ENCODE results near the gene PTPRN2. TPM values are rescaled to one million over a fixed set of nuclear protein-coding genes. Genes with fewer than 3 reads are reported as not detected.

The PTPRN2 gene
- total RNA-seq, 1 donor, result 0.09 TPM

DNA sequence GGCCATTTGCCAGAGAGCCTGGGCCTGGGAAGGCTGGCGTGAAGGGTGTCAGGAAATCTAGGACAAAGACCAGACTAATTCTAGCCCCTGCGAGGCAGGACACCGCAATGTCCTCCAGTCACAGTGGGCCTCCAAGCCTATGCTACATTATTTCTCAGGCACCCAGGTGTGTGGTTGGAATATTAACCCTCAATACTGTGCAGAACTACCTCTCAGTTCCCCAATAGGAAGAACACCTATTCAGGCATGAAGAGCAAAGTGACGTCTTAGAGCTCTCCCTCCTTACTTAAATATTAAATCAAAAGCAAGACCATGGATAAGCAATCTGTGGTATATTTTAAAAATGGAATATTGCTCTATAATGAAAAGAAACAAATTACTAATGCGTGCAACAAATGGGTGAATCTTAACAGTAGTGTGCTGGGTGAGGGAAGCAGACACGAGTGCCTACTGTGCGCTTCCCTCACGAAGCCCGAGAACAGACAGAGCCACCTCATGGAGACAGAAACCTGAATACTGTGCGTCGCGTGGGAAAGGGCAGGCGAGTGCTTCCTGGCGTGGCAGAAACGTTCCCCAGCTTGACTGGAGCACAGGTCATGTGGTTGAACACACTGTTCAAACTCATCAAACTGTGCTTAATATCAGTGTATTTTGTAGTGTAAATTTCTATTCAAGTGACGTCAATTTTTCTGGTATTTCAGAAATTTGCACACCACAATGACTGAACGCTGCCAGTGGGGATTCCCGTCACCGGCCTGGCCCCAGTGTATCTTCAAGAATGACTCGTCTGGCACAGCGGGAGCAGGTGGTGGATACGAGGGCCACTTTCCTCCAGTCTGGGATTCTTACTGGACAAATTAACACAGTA lies 15.5 kb upstream of the PTPRN2 start:
- no peak overlapping the region for H3K4me3 ChIP-seq (ENCODE audit: low read depth, low read length)
- TF ChIP-seq, protein P1, sequence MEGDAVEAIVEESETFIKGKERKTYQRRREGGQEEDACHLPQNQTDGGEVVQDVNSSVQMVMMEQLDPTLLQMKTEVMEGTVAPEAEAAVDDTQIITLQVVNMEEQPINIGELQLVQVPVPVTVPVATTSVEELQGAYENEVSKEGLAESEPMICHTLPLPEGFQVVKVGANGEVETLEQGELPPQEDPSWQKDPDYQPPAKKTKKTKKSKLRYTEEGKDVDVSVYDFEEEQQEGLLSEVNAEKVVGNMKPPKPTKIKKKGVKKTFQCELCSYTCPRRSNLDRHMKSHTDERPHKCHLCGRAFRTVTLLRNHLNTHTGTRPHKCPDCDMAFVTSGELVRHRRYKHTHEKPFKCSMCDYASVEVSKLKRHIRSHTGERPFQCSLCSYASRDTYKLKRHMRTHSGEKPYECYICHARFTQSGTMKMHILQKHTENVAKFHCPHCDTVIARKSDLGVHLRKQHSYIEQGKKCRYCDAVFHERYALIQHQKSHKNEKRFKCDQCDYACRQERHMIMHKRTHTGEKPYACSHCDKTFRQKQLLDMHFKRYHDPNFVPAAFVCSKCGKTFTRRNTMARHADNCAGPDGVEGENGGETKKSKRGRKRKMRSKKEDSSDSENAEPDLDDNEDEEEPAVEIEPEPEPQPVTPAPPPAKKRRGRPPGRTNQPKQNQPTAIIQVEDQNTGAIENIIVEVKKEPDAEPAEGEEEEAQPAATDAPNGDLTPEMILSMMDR (IDR thresholded peaks at IDR 0.05; ENCODE audit: insufficient read depth, low read length), result no peak
- DNase-seq (ENCODE audit: low read depth), result no peak

DNA sequence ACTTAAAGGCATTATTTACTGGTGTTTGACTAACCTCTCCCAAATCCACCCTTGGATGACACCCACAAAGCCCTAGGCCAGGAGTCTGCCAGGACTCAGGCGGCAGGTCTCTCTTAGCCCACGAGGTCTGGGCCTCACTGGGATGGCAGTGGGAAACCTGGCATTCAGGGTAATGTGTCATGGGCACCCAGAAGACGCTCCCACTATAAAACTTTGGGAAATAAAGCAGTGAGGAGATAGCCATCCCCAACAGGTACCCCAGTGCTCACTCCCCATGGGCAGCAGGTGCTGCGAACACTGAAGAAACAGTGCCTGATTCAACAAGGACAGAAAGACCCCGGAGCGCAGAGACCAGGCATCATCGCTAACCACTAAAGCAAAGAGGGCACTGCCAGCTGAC lies 14.4 kb upstream of the PTPRN2 start:
- H3K4me3 ChIP-seq (ENCODE audit: low read depth, low read length), result no peak overlapping the region
- TF ChIP-seq, protein P1 (IDR thresholded peaks at IDR 0.05; ENCODE audit: insufficient read depth, low read length), result no peak
- no peak for DNase-seq (ENCODE audit: low read depth)

DNA sequence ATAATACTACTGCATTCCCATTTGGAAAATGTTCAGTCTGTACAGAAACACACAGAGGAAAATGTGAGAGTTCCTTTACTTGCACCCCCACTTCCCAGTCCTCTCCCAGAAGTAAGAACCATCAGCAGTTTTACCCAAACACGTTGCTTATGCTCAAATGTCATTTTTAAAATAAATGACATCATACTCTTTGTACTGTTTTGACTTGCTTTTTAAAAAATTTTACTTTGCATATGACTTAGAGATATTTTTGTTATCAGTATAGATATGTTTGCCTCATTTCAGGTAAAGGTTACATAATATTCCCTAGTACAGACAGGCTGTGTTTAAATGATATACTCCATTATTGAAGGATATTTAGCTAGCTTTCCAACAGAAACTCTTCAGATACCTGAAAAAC lies 13.5 kb upstream of the PTPRN2 start:
- H3K4me3 ChIP-seq (ENCODE audit: low read depth, low read length), result no peak overlapping the region
- TF ChIP-seq, protein P1 (IDR thresholded peaks at IDR 0.05; ENCODE audit: insufficient read depth, low read length), result no peak
- no peak for DNase-seq (ENCODE audit: low read depth)

DNA sequence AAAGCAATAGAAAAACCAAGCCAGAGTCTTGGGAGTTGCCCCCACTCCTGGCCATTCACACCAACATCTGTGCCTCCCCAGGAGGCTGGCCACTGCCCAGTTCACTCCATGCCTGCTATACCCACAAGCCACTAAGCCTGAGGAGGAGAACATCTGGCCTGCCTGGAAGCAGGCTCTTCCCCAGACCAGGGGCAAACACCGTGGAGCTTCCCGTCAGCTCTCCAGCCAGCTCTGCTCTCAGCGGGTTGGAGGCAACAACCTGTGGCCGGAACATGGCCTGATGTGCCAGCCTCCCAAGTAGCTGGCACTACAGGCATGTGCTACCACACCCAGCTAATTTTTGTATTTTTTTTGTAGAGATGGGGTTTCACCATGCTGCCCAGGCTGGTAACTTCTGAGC lies 9.1 kb upstream of the PTPRN2 start:
- DNase-seq (ENCODE audit: low read depth), result no peak
- TF ChIP-seq, protein P1 (IDR thresholded peaks at IDR 0.05; ENCODE audit: insufficient read depth, low read length), result no peak
- no peak overlapping the region for H3K4me3 ChIP-seq (ENCODE audit: low read depth, low read length)

DNA sequence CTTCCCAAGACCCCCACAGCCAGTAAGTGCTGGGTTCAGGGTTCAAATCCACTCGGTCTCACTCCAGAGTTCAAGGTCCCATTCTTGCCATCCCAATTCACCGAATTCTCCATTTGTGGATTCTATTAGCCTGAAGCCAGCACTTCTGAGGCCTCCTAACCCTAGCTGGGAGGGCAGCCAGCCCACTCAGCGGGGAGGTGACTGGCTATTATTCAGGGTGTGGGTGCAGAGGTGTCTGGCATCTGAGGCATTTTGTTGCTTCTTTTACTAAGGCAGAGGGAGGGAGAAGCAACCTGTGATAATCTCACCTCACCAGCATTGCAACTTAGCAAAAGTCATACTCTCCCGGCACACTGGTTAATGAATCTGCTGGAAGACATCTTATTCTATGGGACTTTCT lies 8.7 kb upstream of the PTPRN2 start:
- H3K4me3 ChIP-seq (ENCODE audit: low read depth, low read length), result no peak overlapping the region
- TF ChIP-seq, protein P1 (IDR thresholded peaks at IDR 0.05; ENCODE audit: insufficient read depth, low read length), result no peak
- DNase-seq (ENCODE audit: low read depth), result no peak

DNA sequence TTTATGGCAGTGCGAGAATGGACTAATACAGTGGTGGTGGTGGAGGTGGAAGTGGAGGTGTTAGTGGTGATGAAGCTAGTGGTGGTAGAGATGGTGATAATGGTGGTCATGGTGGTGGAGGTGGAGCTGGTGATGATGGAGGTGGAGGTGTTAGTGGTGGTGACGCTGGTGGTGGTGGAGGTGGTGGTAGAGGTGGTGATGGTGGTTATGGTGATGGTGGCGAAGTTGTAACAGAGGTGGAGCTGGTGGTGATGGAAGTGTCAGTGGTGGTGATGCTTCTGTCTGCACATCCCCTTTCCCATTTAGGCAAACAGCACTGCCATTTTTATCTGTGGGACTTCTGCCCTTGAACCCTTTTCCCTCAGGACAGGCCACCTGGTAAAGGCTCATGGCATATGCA lies 7.4 kb upstream of the PTPRN2 start:
- DNase-seq (ENCODE audit: low read depth), result peak; percentile 28
- TF ChIP-seq, protein P1 (IDR thresholded peaks at IDR 0.05; ENCODE audit: insufficient read depth, low read length), result no peak
- H3K4me3 ChIP-seq (ENCODE audit: low read depth, low read length), result no peak overlapping the region

All from fibroblast of the aortic adventitia (primary cell).